Measurements from ENCODE around the gene CTNND2. TPM values are rescaled to one million over a fixed set of nuclear protein-coding genes. Genes with fewer than 3 reads are reported as not detected.

Gene CTNND2
- total RNA-seq, 2 experiments from 2014 or later, result not detected

DNA sequence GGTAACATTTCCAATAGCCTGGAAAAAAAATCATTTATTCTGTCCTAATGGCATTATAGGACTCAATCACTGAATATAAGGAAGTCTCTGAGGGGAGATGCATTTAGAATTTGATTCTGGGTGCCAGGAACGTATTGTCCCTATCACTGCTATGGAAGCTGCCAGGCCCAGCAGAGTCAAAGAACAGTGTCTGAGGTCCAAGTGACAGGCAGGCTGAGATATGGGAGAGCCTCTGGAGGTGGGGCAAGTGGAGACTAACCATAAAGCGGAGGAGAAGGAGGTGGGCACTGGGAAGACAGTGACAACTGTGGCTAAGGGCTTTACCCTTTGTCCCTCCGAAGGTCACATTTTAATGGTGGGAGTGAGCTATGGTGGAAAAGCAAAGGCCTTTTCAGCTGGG lies 505.5 kb downstream of the CTNND2 start:
- Mint-ChIP-seq H3K27ac (no peak overlapping the region), H3K4me1 (no peaks in the 10 kb centered on the region), H3K27me3 (no peaks in the 10 kb centered on the region), H3K36me3 (ENCODE audit: low read depth) (no peaks in the 10 kb centered on the region), H3K4me3 (no peak overlapping the region), H3K9me3 (no peaks in the 10 kb centered on the region)
- ChIA-PET CTCF (no interaction called here), POLR2A (no interaction called here)
- no peak for DNase-seq

GRCh38 chr5:11397549-11397948 lies 506.7 kb downstream of the CTNND2 start:
- no peaks in the 10 kb centered on the region for H3K36me3 Mint-ChIP-seq (ENCODE audit: low read depth)
- H3K4me3 Mint-ChIP-seq, result no peak overlapping the region
- no peak for DNase-seq
- H3K4me1 Mint-ChIP-seq, result no peaks in the 10 kb centered on the region
- no peaks in the 10 kb centered on the region for H3K9me3 Mint-ChIP-seq
- no peaks in the 10 kb centered on the region for H3K27me3 Mint-ChIP-seq
- POLR2A ChIA-PET, result no interaction called here
- CTCF ChIA-PET, result no interaction called here
- no peak overlapping the region for H3K27ac Mint-ChIP-seq

- H3K27me3 Mint-ChIP-seq, result no peaks in the 10 kb centered on the region
- H3K36me3 Mint-ChIP-seq (ENCODE audit: low read depth), result no peaks in the 10 kb centered on the region
- no peaks in the 10 kb centered on the region for H3K4me1 Mint-ChIP-seq
- DNase-seq, result no peak
- ChIA-PET CTCF (interaction anchor here (0.6 kb wide), 1 partner anchor 53 kb away, joined by 3 read pairs; no protein-coding TSS in a partner anchor), POLR2A (no interaction called here)
- no peak overlapping the region for H3K27ac Mint-ChIP-seq
- H3K4me3 Mint-ChIP-seq, result no peak overlapping the region
- H3K9me3 Mint-ChIP-seq, result no peaks in the 10 kb centered on the region
Measured at GRCh38 chr5:11396917-11397316, 507.3 kb downstream of the CTNND2 start.

DNA sequence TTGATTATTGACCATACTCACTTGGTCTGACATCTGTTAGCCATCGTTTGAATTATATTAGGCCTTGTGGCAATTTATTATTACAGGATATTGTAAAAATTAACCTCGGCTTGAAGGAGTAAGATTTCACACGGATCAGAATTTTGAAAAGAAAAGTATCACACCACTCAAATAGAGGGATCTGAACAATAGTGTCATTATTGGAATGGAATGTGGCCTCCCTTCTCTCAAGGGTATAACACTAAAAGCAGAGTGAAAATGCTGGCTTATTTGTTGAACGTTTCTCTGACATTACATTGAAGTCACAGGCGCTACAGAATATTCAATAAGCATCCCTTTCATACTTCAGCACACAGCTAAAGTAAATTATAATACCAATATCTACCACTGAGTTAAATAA lies 509.3 kb downstream of the CTNND2 start:
- Mint-ChIP-seq H3K4me3 (no peak overlapping the region), H3K9me3 (no peaks in the 10 kb centered on the region), H3K4me1 (no peaks in the 10 kb centered on the region), H3K27ac (no peak overlapping the region), H3K27me3 (no peaks in the 10 kb centered on the region), H3K36me3 (ENCODE audit: low read depth) (no peaks in the 10 kb centered on the region)
- ChIA-PET CTCF (no interaction called here), POLR2A (no interaction called here)
- no peak for DNase-seq

DNA sequence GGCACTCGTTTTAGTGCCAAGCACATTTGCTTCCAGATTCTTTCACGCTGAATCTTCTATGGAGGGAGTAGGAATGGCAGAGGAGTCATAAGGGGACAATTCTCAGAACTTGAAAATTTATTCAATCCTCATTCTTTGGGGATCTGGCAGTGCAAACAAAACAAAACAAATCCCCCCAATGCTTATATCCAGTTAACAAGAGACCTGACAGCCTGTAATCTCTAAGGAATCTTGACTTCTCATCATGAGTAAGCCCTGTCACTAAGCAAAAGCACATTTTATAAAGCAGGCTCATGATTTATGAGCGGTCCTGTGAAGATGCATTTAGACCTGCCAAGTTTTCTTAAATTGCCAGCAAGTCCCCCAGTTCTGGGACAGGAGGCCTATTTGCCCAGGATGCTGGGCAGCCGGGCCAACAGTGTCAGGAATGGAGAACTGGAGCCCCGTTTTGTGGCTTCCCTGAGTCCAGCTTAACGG lies 513.9 kb downstream of the CTNND2 start:
- H3K36me3 Mint-ChIP-seq (ENCODE audit: low read depth), result no peaks in the 10 kb centered on the region
- no peak overlapping the region for H3K27ac Mint-ChIP-seq
- ChIA-PET CTCF (no interaction called here), POLR2A (no interaction called here)
- no peak overlapping the region for H3K4me3 Mint-ChIP-seq
- no peaks in the 10 kb centered on the region for H3K9me3 Mint-ChIP-seq
- no peak for DNase-seq
- peaks cover 13% of the 10 kb centered on the region for H3K27me3 Mint-ChIP-seq
- H3K4me1 Mint-ChIP-seq, result peaks cover 2% of the 10 kb centered on the region

DNA sequence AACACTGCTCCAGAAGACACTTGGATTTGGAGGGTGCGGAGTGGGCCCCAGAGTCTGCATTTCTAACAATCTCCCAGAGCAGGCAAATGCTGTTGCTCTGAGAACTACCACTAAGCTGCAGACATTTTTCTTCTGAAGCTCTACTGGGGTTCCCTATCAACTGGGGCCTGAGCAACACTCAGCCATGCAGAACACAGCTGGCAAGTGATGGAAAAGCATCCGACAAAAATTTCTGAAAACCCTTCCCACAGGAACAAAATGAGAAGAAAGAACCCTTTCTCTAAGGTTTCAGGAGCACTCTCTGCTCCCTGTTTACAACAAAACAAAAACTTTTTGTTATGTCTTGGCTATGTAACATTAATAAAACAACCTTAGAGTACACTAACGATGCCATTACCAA lies 516.9 kb downstream of the CTNND2 start:
- no peak for DNase-seq
- ChIA-PET POLR2A (no interaction called here), CTCF (no interaction called here)
- Mint-ChIP-seq H3K27me3 (peaks cover 32% of the 10 kb centered on the region), H3K27ac (no peak overlapping the region), H3K4me1 (peaks cover 9% of the 10 kb centered on the region), H3K4me3 (no peak overlapping the region), H3K9me3 (no peaks in the 10 kb centered on the region), H3K36me3 (ENCODE audit: low read depth) (no peaks in the 10 kb centered on the region)

DNA sequence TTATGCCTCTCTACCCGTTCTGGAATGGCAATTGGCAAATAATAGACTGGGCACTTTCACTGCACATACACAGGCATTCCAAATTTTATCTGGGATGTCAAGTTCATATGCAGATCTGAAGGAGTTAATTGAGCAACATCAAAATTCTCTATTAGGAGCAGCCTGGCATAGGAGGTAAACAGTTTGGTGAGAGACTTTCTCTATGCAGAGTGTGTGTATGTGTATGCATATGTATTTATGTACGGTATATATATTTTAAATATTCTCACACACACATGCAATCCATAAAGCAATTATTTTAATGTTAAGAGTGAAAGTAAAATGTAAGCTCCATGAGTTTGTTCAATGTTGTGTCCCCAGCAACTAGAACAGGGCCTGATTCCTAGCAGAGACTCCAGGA lies 517.8 kb downstream of the CTNND2 start:
- DNase-seq, result no peak
- H3K27me3 Mint-ChIP-seq, result peaks cover 32% of the 10 kb centered on the region
- H3K9me3 Mint-ChIP-seq, result no peaks in the 10 kb centered on the region
- H3K4me1 Mint-ChIP-seq, result peaks cover 9% of the 10 kb centered on the region
- no peak overlapping the region for H3K4me3 Mint-ChIP-seq
- no peak overlapping the region for H3K27ac Mint-ChIP-seq
- CTCF ChIA-PET, result no interaction called here
- H3K36me3 Mint-ChIP-seq (ENCODE audit: low read depth), result no peaks in the 10 kb centered on the region
- POLR2A ChIA-PET, result no interaction called here

DNA sequence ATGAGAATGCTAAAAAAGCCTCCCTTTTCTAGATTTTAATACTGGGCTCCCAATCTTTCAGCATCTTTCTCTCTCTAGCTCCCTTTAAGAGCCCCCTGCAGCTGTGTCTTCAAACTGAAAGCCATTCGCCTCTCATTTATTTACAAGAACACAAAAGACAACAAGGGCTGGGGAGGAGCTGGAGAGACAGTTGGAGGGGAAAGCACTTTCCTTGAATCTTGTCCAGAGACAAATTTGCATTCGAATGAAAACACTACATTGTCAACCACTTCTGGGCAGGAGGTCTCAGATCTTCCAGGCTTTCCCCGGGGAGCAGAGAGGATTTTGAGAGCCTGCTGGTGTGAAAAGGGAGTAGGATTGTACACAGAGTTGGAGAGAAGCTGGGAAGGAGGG lies 518.3 kb downstream of the CTNND2 start:
- Mint-ChIP-seq H3K27me3 (peaks cover 32% of the 10 kb centered on the region), H3K36me3 (ENCODE audit: low read depth) (no peaks in the 10 kb centered on the region), H3K4me1 (peaks cover 9% of the 10 kb centered on the region), H3K27ac (no peak overlapping the region), H3K4me3 (no peak overlapping the region), H3K9me3 (no peaks in the 10 kb centered on the region)
- POLR2A ChIA-PET, result no interaction called here
- DNase-seq, result no peak
- CTCF ChIA-PET, result no interaction called here

DNA sequence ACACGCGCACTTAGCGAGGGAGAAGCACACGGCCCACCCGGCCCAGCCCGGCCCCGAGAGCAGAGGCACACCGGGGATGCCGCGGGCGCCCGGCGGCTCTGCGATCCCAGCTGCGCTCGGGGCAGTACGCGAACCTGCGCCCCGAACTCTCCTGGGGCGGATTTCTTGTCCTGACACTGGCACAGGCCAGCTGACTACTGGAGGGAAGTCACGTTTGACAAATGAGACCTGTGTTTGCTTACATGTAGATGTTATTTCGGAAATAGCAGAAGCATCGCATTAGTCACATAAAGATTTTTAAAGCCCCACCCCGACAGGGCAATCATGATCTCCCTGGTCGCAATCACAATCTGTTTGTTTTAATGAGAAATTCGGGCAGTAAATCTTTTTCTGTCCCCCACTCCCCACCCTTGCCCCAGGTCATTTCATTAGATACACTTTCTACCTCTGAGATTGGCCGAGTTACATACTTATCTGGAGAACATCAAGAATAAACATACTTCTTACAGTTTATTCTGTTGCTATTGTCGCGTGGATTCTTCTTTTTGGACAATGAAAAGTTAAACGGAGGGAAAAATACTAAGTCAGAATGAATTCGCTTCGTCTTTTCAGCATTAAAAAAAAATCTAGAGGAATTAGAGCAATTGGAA lies 518.9 kb downstream of the CTNND2 start:
- CTCF ChIA-PET, result no interaction called here
- Mint-ChIP-seq H3K27ac (no peak overlapping the region), H3K9me3 (no peaks in the 10 kb centered on the region), H3K27me3 (peaks cover 32% of the 10 kb centered on the region), H3K4me3 (no peak overlapping the region), H3K4me1 (peaks cover 9% of the 10 kb centered on the region), H3K36me3 (ENCODE audit: low read depth) (no peaks in the 10 kb centered on the region)
- no peak for DNase-seq
- POLR2A ChIA-PET, result no interaction called here

- ChIA-PET CTCF (no interaction called here), POLR2A (no interaction called here)
- Mint-ChIP-seq H3K4me3 (no peak overlapping the region), H3K27ac (no peak overlapping the region), H3K27me3 (peaks cover 32% of the 10 kb centered on the region), H3K36me3 (ENCODE audit: low read depth) (no peaks in the 10 kb centered on the region), H3K4me1 (peaks cover 9% of the 10 kb centered on the region), H3K9me3 (no peaks in the 10 kb centered on the region)
- no peak for DNase-seq
Measured at GRCh38 chr5:11384441-11385250, 519.6 kb downstream of the CTNND2 start.

DNA sequence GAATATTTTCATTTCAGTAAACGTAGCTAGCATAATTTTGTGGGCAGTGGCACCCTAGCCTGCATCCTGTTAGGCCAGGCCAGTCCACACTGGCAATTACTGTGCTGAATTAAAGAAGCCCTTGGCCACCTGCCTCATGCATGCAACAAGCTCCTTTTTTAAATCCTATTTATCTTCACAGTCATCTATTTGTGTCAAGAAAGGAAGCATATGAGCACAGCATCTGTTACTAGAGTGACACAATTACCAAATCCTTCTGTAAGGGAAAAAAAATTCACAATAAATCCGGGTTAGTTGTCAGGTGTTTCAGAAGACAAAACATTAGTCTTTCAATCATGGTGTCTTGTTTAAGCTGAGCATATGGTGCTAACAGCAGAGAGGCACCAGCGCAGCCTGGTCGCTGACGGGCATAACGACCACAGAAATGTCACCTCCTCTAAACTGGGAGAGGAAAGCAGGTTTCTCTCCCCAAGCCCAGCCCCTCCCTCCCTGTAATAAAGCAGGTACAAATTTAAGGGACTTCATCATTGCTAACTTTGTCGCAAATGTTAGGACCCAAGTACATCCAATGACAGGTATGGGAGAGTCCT lies 520.6 kb downstream of the CTNND2 start:
- Mint-ChIP-seq H3K27me3 (peaks cover 31% of the 10 kb centered on the region), H3K9me3 (no peaks in the 10 kb centered on the region), H3K27ac (no peak overlapping the region), H3K4me3 (no peak overlapping the region), H3K36me3 (ENCODE audit: low read depth) (no peaks in the 10 kb centered on the region), H3K4me1 (peaks cover 9% of the 10 kb centered on the region)
- POLR2A ChIA-PET, result no interaction called here
- DNase-seq, result no peak
- CTCF ChIA-PET, result interaction anchor here (1.2 kb wide), 1 partner anchor 27 kb away, joined by 4 read pairs; no protein-coding TSS in a partner anchor

DNA sequence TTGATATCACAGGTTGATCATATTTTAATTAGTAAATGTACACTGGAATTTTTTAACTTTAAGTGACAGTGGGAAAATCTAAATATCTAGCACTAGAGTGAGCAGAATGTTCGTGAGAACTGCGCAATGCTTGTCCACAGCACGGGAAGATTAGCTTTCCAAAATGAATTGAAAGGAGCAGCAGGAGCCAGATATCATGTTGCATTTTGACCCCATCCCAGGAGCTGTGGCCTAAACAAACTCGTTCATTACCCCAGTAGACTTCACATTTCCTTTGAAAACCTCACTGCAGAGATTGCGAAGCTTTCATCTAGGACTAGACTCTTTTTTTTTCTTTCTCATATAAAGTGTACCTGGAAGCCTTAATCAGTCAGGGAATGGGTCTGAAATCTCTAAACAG lies 525.8 kb downstream of the CTNND2 start:
- no peak overlapping the region for H3K27ac Mint-ChIP-seq
- H3K4me3 Mint-ChIP-seq, result no peak overlapping the region
- H3K27me3 Mint-ChIP-seq, result peaks cover 6% of the 10 kb centered on the region
- no peaks in the 10 kb centered on the region for H3K36me3 Mint-ChIP-seq (ENCODE audit: low read depth)
- no peaks in the 10 kb centered on the region for H3K4me1 Mint-ChIP-seq
- ChIA-PET CTCF (no interaction called here), POLR2A (no interaction called here)
- no peaks in the 10 kb centered on the region for H3K9me3 Mint-ChIP-seq
- DNase-seq, result no peak

DNA sequence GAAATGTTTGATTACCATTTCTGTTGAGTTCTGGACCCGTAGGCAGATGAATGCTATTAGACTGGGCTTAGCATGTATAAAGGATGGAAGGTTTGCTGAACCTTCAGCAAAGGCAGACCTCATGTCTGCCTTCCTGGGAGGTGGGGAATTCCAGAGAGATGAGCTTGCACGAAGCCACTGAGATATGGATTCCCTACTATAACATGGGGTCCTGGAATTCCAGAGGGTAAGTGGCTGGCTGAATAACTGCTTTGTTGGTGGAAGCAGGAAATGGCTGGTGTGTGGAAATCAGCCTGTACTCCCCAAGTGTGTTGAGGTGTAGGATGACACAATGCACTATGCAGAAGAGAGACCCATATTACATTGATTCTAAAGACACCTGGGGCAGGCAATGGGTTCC lies 526.4 kb downstream of the CTNND2 start:
- DNase-seq, result no peak
- POLR2A ChIA-PET, result no interaction called here
- no peak overlapping the region for H3K4me3 Mint-ChIP-seq
- H3K4me1 Mint-ChIP-seq, result no peaks in the 10 kb centered on the region
- H3K27me3 Mint-ChIP-seq, result peaks cover 2% of the 10 kb centered on the region
- CTCF ChIA-PET, result no interaction called here
- H3K27ac Mint-ChIP-seq, result no peak overlapping the region
- H3K9me3 Mint-ChIP-seq, result no peaks in the 10 kb centered on the region
- H3K36me3 Mint-ChIP-seq (ENCODE audit: low read depth), result no peaks in the 10 kb centered on the region

All from activated CD4-positive, alpha-beta T cell treated with anti-CD3 and anti-CD28 coated beads, Interleukin-2, amount 10 ng/mL, durations not matched to agents 7 days and 5 days (primary cell).